Activated CD4-positive, alpha-beta T cell treated with anti-CD3 and anti-CD28 coated beads, Interleukin-2, amount 50 U/mL, for 4 hours (primary cell): ENCODE data around the gene PRAMEF1.
"Not testable (repeated sequence)": the region's sequence is repeated elsewhere in the genome, so short reads cannot be mapped to it uniquely, and the experiment has no call there.

Experiments used
- DNase-seq, 2 experiments: peaks; one replicate each; pipeline ENCODE4 v3.0.0-alpha.2; 2020

PRAMEF1 gene

GRCh38 chr1:12776801-12777557 lies 14.2 kb upstream of the PRAMEF1 start:
- no peak for DNase-seq

- DNase-seq = no peak
These were observed 13.1 kb upstream of the PRAMEF1 start for GRCh38 chr1:12778061-12778460.

- DNase-seq = no peak
These were observed 12.3 kb upstream of the PRAMEF1 start for GRCh38 chr1:12778907-12779306.

GRCh38 chr1:12781488-12781887 lies 9.7 kb upstream of the PRAMEF1 start:
- DNase-seq = not testable (repeated sequence)

GRCh38 chr1:12783783-12784182 lies 7.4 kb upstream of the PRAMEF1 start:
- not testable (repeated sequence) for DNase-seq

- DNase-seq = not testable (repeated sequence)
These were observed 6.5 kb upstream of the PRAMEF1 start for GRCh38 chr1:12784729-12785128.

GRCh38 chr1:12798911-12799310 lies 7.7 kb downstream of the PRAMEF1 start:
- no peak for DNase-seq

GRCh38 chr1:12799730-12800129 lies 8.5 kb downstream of the PRAMEF1 start:
- DNase-seq = no peak

GRCh38 chr1:12809933-12810332 lies 18.7 kb downstream of the PRAMEF1 start:
- no peak for DNase-seq

GRCh38 chr1:12810691-12811408 lies 19.7 kb downstream of the PRAMEF1 start:
- no peak for DNase-seq

GRCh38 chr1:12811409-12811784 lies 20.2 kb downstream of the PRAMEF1 start:
- DNase-seq = no peak

- DNase-seq = not testable (repeated sequence)
These were observed 27.9 kb downstream of the PRAMEF1 start for GRCh38 chr1:12819061-12819460.

GRCh38 chr1:12831310-12831709 lies 40.1 kb downstream of the PRAMEF1 start, which contains the start of gene PRAMEF11:
Gene PRAMEF11, minus strand, starts transcription at chr1:12831410. Its CDS starts 2,621 bp downstream, at chr1:12828789.
- not testable (repeated sequence) for DNase-seq

- not testable (repeated sequence) for DNase-seq
These were observed 42.1 kb downstream of the PRAMEF1 start for GRCh38 chr1:12833251-12833650.
